WTC11 (cell line): ENCODE measurements around the gene NAA16. TPM values are rescaled to one million over a fixed set of nuclear protein-coding genes. Genes with fewer than 3 reads are reported as not detected.

Experiments used
- ATAC-seq: fragments of 200-7000 bp; cut with Tn5 transposase; 2 replicates; pipeline ENCODE4 v1.10.0; 2021; ENCODE audit warnings: mild to moderate bottlenecking, moderate library complexity
- CTCF ChIA-PET: fragments of 300-600 bp; sonication (Branson Sonifier 250); formaldehyde crosslinking; loops from one replicate; lab custom pipeline; 2021; ENCODE audit warnings: antibody characterized with exemption; lab: Charles Lee
- POLR2A ChIA-PET: fragments of 350-600 bp; sonication (Branson Sonifier 250); formaldehyde crosslinking; loops from one replicate; lab custom pipeline; 2021; ENCODE audit warnings: antibody characterized with exemption; lab: Charles Lee
- DNase-seq: peaks from one replicate; pipeline ENCODE4 v3.0.0; 2021; ENCODE audit warnings: low spot score
- H3K27ac Mint-ChIP-seq: 2 replicates; pipeline ENCODE4 v1.8.0; 2021; ENCODE audit warnings: mixed read lengths
- H3K27me3 Mint-ChIP-seq: 2 replicates; pipeline ENCODE4 v1.8.0; 2021; ENCODE audit warnings: low read depth, mild to moderate bottlenecking, moderate library complexity, mixed read lengths
- H3K36me3 Mint-ChIP-seq: 2 replicates; pipeline ENCODE4 v1.8.0; 2021; ENCODE audit warnings: mixed read lengths
- H3K4me1 Mint-ChIP-seq: 2 replicates; pipeline ENCODE4 v1.8.0; 2022; ENCODE audit warnings: mixed read lengths
- H3K4me3 Mint-ChIP-seq: 2 replicates; pipeline ENCODE4 v1.8.0; 2021; ENCODE audit warnings: mild to moderate bottlenecking, moderate library complexity, mixed read lengths
- H3K9me3 Mint-ChIP-seq: 2 replicates; pipeline ENCODE4 v1.8.0; 2021; ENCODE audit warnings: mixed read lengths
- ATF2 ChIP-seq: sonication (generic); formaldehyde crosslinking; IDR thresholded peaks from 2 replicates; pipeline ENCODE4 v1.8.1; 2022; ENCODE audit warnings: low read depth, missing genetic modification reagents, borderline replicate concordance
- CREB1 ChIP-seq: sonication (generic); formaldehyde crosslinking; IDR thresholded peaks from 2 replicates; pipeline ENCODE4 v1.8.0; 2023; ENCODE audit warnings: mild to moderate bottlenecking, missing genetic modification reagents
- ESRRA ChIP-seq: sonication (generic); formaldehyde crosslinking; IDR thresholded peaks from 2 replicates; pipeline ENCODE4 v1.8.1; 2022; ENCODE audit warnings: mild to moderate bottlenecking, missing genetic modification reagents, borderline replicate concordance
- HMGXB4 ChIP-seq: sonication (generic); formaldehyde crosslinking; IDR thresholded peaks from 2 replicates; pipeline ENCODE4 v1.8.1; 2023; ENCODE audit warnings: mild to moderate bottlenecking, moderate library complexity, missing genetic modification reagents
- NFYB ChIP-seq: sonication (generic); formaldehyde crosslinking; conservative IDR thresholded peaks from 2 replicates; pipeline ENCODE4 v1.8.0; 2022; ENCODE audit warnings: low read depth, missing genetic modification reagents
- NR1H2 ChIP-seq: sonication (generic); formaldehyde crosslinking; IDR thresholded peaks from 2 replicates; pipeline ENCODE4 v1.9.0; 2021; ENCODE audit warnings: mild to moderate bottlenecking, moderate library complexity, missing genetic modification reagents
- NR2C2 ChIP-seq: sonication (generic); formaldehyde crosslinking; IDR thresholded peaks from 2 replicates; pipeline ENCODE4 v1.8.0; 2022; ENCODE audit warnings: mild to moderate bottlenecking, missing genetic modification reagents
- PRRX2 ChIP-seq: fragments of 250-450 bp; sonication (Bioruptor Pico); IDR thresholded peaks from 2 replicates; pipeline ENCODE4 v1.8.0; 2021; ENCODE audit warnings: mild to moderate bottlenecking
- SMAD3 ChIP-seq: sonication (generic); formaldehyde crosslinking; IDR thresholded peaks from 2 replicates; pipeline ENCODE4 v1.8.0; 2022; ENCODE audit warnings: missing genetic modification reagents, mild to moderate bottlenecking, borderline replicate concordance
- ZNF232 ChIP-seq: sonication (generic); formaldehyde crosslinking; IDR thresholded peaks from 2 replicates; pipeline ENCODE4 v1.8.0; 2022; ENCODE audit warnings: mild to moderate bottlenecking, missing genetic modification reagents
- ZNF317 ChIP-seq: sonication (generic); formaldehyde crosslinking; IDR thresholded peaks from 2 replicates; pipeline ENCODE4 v1.8.1; 2023; ENCODE audit warnings: low read depth, mild to moderate bottlenecking, moderate library complexity, missing genetic modification reagents, borderline replicate concordance
- total RNA-seq: library from RNA; stranded (reverse); gene quantifications from 3 replicates; pipeline ENCODE4 v1.2.3, GENCODE V29; 2021
- TF ChIP-seq, protein P1 (sequence below): fragments of 250-450 bp; sonication (Bioruptor Pico); IDR thresholded peaks from 2 replicates; pipeline ENCODE4 v1.8.0; 2021; ENCODE audit warnings: mild to moderate bottlenecking
- TF ChIP-seq, protein P2 (sequence below): sonication (generic); formaldehyde crosslinking; IDR thresholded peaks from 2 replicates; pipeline ENCODE4 v1.8.1; 2023; ENCODE audit warnings: mild to moderate bottlenecking, missing genetic modification reagents

The NAA16 gene
- total RNA-seq, 1 experiment from 2014 or later, result 32.5 TPM

- TF ChIP-seq ATF2, result no peak
- no peak for TF ChIP-seq PRRX2 (CRISPR knock-in tag)
- TF ChIP-seq SMAD3 (CRISPR knock-in tag), result no peak
- TF ChIP-seq NFYB, result no peak
- TF ChIP-seq, protein P1, sequence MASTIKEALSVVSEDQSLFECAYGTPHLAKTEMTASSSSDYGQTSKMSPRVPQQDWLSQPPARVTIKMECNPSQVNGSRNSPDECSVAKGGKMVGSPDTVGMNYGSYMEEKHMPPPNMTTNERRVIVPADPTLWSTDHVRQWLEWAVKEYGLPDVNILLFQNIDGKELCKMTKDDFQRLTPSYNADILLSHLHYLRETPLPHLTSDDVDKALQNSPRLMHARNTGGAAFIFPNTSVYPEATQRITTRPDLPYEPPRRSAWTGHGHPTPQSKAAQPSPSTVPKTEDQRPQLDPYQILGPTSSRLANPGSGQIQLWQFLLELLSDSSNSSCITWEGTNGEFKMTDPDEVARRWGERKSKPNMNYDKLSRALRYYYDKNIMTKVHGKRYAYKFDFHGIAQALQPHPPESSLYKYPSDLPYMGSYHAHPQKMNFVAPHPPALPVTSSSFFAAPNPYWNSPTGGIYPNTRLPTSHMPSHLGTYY, result no peak
- no peak for TF ChIP-seq ZNF232 (CRISPR knock-in tag)
- no peak for TF ChIP-seq CREB1 (CRISPR knock-in tag)
- TF ChIP-seq, protein P2, sequence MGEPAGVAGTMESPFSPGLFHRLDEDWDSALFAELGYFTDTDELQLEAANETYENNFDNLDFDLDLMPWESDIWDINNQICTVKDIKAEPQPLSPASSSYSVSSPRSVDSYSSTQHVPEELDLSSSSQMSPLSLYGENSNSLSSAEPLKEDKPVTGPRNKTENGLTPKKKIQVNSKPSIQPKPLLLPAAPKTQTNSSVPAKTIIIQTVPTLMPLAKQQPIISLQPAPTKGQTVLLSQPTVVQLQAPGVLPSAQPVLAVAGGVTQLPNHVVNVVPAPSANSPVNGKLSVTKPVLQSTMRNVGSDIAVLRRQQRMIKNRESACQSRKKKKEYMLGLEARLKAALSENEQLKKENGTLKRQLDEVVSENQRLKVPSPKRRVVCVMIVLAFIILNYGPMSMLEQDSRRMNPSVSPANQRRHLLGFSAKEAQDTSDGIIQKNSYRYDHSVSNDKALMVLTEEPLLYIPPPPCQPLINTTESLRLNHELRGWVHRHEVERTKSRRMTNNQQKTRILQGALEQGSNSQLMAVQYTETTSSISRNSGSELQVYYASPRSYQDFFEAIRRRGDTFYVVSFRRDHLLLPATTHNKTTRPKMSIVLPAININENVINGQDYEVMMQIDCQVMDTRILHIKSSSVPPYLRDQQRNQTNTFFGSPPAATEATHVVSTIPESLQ (CRISPR knock-in tag), result no peak
- TF ChIP-seq, all 79 proteins: peak for 0
Observed at GRCh38 chr13:41268764-41269163, 42.3 kb upstream of the NAA16 start (continued).

GRCh38 chr13:41271456-41272285 lies 39.4 kb upstream of the NAA16 start:
- no peak for DNase-seq
- POLR2A ChIA-PET, result no interaction called here
- no peak for TF ChIP-seq ESRRA (CRISPR knock-in tag)
- TF ChIP-seq ZNF317 (CRISPR knock-in tag), result peak; percentile 50; the same call in 1 of the 2 replicates
- TF ChIP-seq NR1H2 (CRISPR knock-in tag), result no peak
- TF ChIP-seq HMGXB4 (CRISPR knock-in tag), result no peak
- peaks cover 44% of the 10 kb centered on the region for H3K9me3 Mint-ChIP-seq
- no peak for ATAC-seq
- H3K4me3 Mint-ChIP-seq, result no peak overlapping the region
- H3K27me3 Mint-ChIP-seq, result peaks cover 8% of the 10 kb centered on the region; the same call in 1 of the 2 replicates
- CTCF ChIA-PET, result no interaction called here
- H3K4me1 Mint-ChIP-seq, result peaks cover 9% of the 10 kb centered on the region
- H3K36me3 Mint-ChIP-seq, result peaks cover 27% of the 10 kb centered on the region
- H3K27ac Mint-ChIP-seq, result no peak overlapping the region

GRCh38 chr13:41273831-41274441 lies 37.1 kb upstream of the NAA16 start:
- peaks cover 15% of the 10 kb centered on the region for H3K36me3 Mint-ChIP-seq
- no peak for ATAC-seq
- ChIA-PET CTCF (no interaction called here), POLR2A (no interaction called here)
- H3K9me3 Mint-ChIP-seq, result peaks cover 33% of the 10 kb centered on the region
- 0 out of 2 replicates have a peak, but pooled peaks cover 4% of the 10 kb centered on the region for H3K27me3 Mint-ChIP-seq
- H3K4me1 Mint-ChIP-seq, result peaks cover 28% of the 10 kb centered on the region
- no peak overlapping the region for H3K27ac Mint-ChIP-seq
- no peak overlapping the region for H3K4me3 Mint-ChIP-seq
- TF ChIP-seq HMGXB4 (CRISPR knock-in tag) (no peak), NR2C2 (CRISPR knock-in tag) (no peak)
- no peak for DNase-seq
